HTR-8/SVneo (cell line): ENCODE data around the gene NPIPA2.
"Not testable (repeated sequence)": the region's sequence is repeated elsewhere in the genome, so short reads cannot be mapped to it uniquely, and the experiment has no call there.

Experiments
- DNase-seq: peaks from one replicate; pipeline ENCODE4 v3.0.0; 2011; ENCODE audit warnings: low spot score, mixed read lengths; ENCODE audit not compliant: insufficient read length
- FAIRE-seq: peaks from 2 replicates; lab custom pipeline; 2011; peaks lifted over from hg19 to GRCh38; lab: Jason Lieb, UNC

The NPIPA2 gene

GRCh38 chr16:14742273-14743128, at the start of gene NPIPA2:
TSS of gene NPIPA2 (plus strand) at chr16:14742533. CDS start at chr16:14748066, 5,533 bp downstream.
- FAIRE-seq, DNase-seq: not testable (repeated sequence)

DNA sequence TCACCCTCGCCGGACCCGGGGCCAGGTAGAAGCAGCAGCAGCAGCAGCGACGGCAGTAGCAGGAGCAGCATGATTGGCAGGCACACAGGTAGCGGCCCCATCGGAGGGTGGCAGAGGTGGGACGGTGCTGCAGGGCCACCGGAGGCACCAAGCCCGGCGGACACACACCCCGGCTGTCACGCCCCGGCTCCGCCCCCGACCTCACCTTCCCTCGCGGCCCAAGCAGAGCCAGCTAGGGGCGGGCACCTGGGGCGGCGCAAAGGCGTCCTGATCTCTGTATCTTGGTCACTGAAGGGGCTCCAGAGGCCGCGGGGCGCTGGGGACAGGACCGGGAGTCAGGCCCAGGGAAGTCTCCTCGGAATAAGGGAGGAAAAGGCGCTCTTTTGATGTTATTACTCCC, 48.2 kb upstream of the NPIPA2 start, which contains the start of gene PLA2G10:
Gene PLA2G10 (minus strand): TSS at position 180 of the 400 bp plus-strand sequence. CDS start 79 bp downstream, at position 101.
- DNase-seq, FAIRE-seq: not testable (repeated sequence)

GRCh38 chr16:14701859-14702258, 40.5 kb upstream of the NPIPA2 start:
- not testable (repeated sequence) for DNase-seq, FAIRE-seq

GRCh38 chr16:14702672-14703071, 39.7 kb upstream of the NPIPA2 start:
- not testable (repeated sequence) for FAIRE-seq, DNase-seq

GRCh38 chr16:14703156-14704011, 38.9 kb upstream of the NPIPA2 start, which contains the start of gene NPIPA3:
TSS of gene NPIPA3 (plus strand) at chr16:14703411. CDS start at chr16:14708944, 5,533 bp downstream.
- DNase-seq = not testable (repeated sequence)
- peak; percentile 20 for FAIRE-seq

- FAIRE-seq, DNase-seq: not testable (repeated sequence)
Observed at GRCh38 chr16:14733233-14733632, 9.1 kb upstream of the NPIPA2 start.

GRCh38 chr16:14740832-14741385, 1.4 kb upstream of the NPIPA2 start:
- not testable (repeated sequence) for FAIRE-seq, DNase-seq

GRCh38 chr16:14741794-14742193, 539 bp upstream of the NPIPA2 start:
- FAIRE-seq, DNase-seq: not testable (repeated sequence)

DNA sequence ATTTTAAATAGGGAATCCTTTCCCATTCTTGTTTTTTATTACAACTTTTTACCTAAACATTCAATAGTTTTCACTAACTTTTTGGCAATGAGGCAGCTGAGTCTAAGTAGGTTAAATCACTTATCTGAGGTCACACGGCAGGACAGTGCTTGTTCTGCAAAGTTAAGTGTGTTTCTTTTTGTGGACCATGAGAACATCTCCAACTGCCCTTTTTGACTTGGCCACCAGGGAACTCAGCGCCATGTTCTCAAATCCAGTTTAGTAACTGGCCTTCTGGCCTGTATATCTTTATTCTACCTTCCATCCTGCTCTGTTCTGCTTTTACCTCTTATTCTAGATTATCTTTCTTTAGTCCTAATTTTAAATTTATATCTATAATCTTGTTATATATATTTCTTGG, 31.3 kb downstream of the NPIPA2 start:
- DNase-seq, FAIRE-seq: not testable (repeated sequence)

GRCh38 chr16:14775624-14776023, 33.3 kb downstream of the NPIPA2 start:
- FAIRE-seq = not testable (repeated sequence)

DNA sequence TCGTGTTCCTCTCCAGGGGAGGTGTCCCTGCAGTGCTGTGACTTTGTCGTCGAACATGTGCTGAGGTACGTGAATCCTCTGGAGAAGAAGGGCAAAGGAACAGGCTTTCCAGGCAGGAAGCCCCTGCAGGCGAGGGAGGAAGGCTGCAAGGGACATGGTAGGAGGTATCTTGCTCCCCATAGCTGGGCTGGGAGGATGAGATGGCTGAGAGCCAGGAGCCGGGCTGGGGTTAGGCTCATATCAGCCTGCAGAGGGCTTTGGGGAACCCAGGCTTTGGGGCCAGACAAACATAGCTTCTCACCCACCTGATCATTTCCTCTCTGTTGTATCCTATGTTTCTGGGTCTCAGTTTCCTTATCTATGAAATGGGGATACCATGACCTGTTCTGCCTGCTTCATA, 34.4 kb downstream of the NPIPA2 start:
- DNase-seq, FAIRE-seq: not testable (repeated sequence)

More at GRCh38 chr16:14775624-14776023, 33.3 kb downstream of the NPIPA2 start:
- DNase-seq = not testable (repeated sequence)

DNA sequence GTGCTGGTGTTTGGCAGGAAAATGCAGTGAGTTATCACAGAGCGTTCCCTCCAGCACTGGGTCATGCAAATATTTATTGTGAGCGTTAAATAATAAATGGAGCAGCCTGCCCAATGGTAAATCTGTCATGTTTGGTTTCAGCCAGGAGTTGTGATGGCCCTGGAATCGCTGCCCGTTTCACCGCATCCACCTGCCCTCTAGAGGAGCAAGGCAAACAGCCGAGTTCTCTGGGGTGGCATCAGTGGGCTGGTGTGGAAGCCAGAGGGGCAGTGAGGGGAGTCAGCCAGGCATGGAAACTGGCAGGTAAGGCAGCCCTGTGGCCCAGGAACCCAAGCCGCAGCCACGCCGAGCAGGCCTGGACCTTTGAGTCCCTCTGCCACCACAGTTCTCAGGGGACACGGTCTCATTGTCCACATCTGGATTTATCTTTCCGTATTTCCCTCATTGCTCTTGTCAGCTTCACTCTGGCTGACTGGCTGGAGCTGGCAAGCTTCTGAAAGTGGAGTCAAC, 37.1 kb downstream of the NPIPA2 start:
- not testable (repeated sequence) for FAIRE-seq, DNase-seq

DNA sequence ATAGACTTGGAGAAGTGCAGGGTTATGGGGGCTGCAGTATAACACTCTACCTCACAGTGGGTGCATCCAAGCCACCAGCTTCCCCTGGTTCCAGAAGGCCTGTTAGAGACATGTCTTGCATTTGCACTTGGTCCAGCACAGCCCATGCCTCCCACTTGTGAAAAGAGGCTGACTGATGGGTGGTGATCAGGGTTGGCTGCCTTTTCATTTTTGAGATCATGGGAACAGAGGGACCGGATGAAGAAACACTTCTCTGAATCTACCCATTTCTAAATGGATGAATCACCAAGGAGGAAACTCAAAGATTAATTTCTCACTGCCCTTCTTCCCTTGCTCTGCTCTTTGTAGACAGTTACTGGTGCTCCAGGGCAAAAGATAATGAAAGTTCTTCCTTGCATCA, 43.8 kb downstream of the NPIPA2 start:
- FAIRE-seq, DNase-seq: not testable (repeated sequence)

DNA sequence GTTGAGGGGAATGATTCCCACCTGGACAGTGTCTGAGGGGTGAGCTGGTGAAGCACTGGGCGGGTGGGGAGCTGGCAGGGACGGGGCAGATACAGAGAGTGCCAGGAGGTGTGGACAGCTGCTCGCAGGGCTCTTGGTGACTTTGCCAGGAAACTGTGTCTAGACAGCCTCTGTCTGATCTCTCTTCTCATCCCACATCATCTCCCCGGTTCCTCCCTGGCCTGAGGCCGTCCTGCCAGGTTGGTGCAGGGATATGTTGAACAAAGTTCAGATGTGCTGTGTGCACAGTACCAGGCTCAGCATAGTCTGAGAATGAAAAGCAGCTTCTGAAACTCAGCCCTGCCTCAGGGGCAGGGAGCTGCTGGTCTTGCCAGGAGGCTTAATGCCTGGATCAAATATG, 47.2 kb downstream of the NPIPA2 start:
- not testable (repeated sequence) for DNase-seq, FAIRE-seq

DNA sequence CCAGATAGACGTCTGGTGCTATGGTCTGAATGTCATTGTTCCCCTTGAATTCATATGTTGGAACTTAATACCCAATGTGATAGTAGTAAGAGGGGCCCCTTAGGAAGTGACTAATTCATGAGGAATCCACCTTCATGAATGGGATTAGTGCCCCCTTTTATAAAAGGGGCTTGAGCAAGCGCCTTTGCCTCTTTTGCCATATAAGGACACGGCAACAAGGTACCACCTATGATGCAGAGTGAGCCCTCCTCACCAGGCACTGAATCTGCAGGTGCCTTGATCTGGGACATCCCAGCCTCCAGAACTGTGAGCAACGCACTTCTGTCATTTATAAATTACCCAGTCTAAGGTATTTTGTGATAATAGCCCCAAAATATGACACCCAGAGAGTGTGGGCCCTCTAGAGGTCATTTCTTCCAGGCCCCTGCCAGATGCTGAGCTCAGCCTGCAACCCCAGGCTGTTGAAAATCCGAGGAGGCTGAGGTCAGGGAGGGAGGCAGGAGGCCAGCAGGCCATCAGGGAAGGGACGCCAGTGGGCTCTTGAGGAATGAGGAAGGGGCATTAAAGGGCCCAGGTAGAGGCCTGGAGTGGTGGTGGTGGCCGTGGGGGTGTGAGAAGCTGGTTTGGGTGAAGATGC, 48.1 kb downstream of the NPIPA2 start:
- DNase-seq, FAIRE-seq: not testable (repeated sequence)

- FAIRE-seq, DNase-seq: not testable (repeated sequence)
Observed at GRCh38 chr16:14792914-14793313, 50.6 kb downstream of the NPIPA2 start.

DNA sequence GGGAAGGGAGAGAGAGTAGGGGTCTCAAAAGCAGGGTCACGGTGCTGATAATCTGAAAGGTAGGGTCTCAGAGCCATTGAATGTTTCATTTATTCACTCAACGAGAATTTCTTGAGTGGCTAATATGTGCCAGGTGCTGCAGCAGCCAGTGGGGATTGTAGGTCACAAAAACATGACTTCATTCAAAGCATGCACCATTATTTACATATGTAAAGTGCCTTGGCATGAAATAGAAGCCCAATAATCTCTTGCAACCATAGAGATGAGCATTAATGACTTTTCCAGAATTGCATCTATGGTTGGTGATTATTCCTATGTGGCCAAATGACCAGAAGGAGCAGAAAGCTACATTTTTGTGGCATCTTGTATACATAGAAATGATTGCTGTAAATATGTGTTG, 55.2 kb downstream of the NPIPA2 start:
- not testable (repeated sequence) for FAIRE-seq, DNase-seq

GRCh38 chr16:14803577-14803976, 61.2 kb downstream of the NPIPA2 start:
- not testable (repeated sequence) for FAIRE-seq, DNase-seq

DNA sequence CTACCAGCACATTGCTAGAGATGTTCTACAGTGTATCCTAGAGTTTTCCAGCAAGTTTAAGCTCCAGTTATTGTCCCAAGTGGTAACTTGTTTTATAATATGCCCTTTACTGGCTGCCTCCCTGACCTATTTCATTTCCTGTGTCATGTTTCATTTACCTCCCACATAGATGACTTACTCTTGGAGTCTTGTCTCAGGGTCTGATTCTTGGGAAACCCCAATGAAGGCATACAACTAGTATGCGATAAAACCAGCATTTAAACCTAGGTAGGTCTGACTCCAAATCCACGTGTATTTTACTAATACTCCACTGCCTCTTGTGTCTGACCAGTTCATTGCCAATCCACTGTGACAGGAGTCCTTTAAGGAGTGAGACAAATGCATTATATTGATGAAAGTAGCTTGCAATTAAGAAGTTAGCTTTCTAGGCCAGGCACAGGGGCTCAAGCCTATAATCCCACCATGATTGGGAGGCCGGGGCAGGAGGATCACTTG, 64.9 kb downstream of the NPIPA2 start:
- not testable (repeated sequence) for FAIRE-seq, DNase-seq
